Endometrial microvascular endothelial cells (primary cell): ENCODE measurements around the gene UTP4. TPM values are rescaled to one million over a fixed set of nuclear protein-coding genes. Genes with fewer than 3 reads are reported as not detected.

Source experiments
- in situ Hi-C: cut with HindIII; loops from 2 replicates; pipeline ENCODE4 v1.10.0; 2017; ENCODE audit warnings: low sequenced_read_pairs, low pct_unique_long_range_greater_than_20kb; ENCODE audit errors: inconsistent ontology term
- total RNA-seq: library from RNA; depleted of rRNA; stranded (reverse); fragments of >200 nt; gene quantifications from one replicate; pipeline ENCODE4 v1.2.3, GENCODE V29; 2015; ENCODE audit errors: inconsistent ontology term

Gene UTP4
- total RNA-seq, 1 donor from 2014 or later, result 42.6 TPM

DNA sequence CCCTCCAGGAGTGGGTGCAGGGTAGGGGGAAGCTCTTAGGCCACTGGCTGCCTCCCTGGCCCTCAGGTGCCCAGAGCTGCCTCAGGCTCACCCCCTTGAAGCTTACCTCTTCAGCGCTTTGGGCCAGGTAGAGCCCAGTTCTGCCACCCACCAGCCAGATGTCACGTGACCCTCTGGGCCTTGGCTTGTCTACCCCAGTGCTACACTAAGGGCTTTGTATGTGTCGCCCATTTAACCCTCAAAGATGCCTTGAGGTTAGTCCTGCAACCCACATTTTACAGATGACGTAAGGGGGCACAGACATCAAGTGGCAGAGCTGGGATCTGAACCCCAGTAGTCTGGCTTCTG lies 23.6 kb upstream of the UTP4 start:
- in situ Hi-C loops, result loop anchor here (25.0 kb wide), 1 partner anchor 197 kb away; no protein-coding TSS in a partner anchor

DNA sequence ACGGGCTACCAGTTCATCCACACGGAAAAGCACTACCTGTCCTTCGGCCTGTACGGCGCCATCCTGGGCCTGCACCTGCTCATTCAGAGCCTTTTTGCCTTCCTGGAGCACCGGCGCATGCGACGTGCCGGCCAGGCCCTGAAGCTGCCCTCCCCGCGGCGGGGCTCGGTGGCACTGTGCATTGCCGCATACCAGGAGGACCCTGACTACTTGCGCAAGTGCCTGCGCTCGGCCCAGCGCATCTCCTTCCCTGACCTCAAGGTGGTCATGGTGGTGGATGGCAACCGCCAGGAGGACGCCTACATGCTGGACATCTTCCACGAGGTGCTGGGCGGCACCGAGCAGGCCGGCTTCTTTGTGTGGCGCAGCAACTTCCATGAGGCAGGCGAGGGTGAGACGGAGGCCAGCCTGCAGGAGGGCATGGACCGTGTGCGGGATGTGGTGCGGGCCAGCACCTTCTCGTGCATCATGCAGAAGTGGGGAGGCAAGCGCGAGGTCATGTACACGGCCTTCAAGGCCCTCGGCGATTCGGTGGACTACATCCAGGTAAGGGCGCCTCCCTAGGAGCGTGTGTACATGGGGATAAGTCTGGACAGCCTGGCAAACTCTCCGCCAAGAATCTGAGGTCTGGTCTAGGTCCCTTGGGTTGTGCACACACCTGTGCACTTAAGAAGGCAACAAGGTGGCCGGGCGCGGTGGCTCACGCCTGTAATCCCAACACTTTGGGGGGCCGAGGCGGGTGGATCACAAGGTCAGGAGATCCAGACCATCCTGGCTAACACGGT lies 22.8 kb upstream of the UTP4 start:
- in situ Hi-C loops, result loop anchor here (25.0 kb wide), 1 partner anchor 197 kb away; no protein-coding TSS in a partner anchor

DNA sequence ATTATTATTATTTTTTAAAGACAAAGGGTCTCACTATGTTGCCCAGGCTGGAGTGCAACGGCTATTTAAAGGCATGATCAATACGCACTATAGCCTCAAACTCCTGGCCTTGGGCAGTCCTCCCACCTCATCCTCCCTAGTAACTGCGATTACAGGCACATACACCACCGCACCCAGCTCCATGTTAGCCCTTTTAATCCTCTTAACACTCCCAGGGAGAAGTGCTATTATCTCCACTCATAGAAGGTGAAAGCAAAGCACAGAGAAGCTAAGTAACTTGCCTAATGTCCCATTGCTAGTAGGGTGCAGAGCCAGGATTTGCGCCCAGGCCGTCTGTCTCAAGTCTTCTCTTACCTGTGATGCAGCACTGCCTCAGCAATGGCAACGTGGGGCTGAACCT lies 22.0 kb upstream of the UTP4 start:
- in situ Hi-C loops, result loop anchor here (25.0 kb wide), 1 partner anchor 198 kb away; no protein-coding TSS in a partner anchor

DNA sequence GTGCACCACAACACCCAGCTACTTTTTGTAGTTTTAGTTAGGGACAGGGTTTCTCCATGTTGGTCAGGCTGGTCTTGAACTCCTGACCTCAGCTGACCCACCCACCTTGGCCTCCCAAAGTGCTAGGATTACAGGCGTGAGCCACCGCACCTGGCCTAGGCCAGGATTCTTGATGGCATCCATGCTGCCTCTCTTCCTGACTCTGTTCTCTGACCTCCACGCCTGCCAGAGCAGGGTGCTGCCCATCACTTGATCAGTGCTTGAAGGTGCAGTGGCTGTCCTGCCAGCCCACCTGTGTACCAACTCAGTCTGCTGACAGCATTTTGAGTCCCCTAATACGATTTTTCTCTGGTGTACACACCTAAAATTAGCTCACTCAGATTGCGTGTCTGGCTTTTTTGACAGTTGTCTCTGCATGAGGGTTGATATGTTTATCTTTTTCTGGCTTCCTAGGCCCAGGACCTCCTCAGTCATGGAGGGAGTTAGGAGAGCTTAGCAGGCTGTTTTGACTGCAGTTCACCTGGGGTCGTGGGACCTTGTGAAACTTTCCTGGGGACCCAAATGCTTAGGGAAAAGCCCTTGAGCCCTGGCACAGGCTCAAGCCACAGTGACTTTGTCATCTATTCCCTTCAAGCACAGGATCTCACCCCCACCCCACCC lies 21.1 kb upstream of the UTP4 start:
- in situ Hi-C loops, result loop anchor here (25.0 kb wide), 1 partner anchor 199 kb away; no protein-coding TSS in a partner anchor

DNA sequence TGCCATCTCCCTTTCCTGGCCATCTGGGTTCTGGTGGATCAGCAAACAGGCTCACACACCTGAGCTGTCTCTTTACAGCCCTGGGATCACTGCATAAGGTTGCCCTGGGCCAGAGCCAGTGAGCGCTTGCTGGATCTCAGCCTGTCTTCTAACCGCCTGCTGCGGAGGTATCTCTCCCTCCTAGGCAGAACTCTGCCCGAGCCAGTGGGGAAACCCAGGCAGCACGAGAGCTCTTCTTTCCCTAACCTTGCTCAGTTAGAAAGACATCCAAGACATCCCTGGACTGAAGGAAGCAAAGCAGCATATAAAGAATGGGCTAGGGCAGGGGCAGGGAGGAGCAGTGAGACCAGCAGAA lies 20.6 kb upstream of the UTP4 start:
- in situ Hi-C loops, result loop anchor here (25.0 kb wide), 1 partner anchor 200 kb away; no protein-coding TSS in a partner anchor

DNA sequence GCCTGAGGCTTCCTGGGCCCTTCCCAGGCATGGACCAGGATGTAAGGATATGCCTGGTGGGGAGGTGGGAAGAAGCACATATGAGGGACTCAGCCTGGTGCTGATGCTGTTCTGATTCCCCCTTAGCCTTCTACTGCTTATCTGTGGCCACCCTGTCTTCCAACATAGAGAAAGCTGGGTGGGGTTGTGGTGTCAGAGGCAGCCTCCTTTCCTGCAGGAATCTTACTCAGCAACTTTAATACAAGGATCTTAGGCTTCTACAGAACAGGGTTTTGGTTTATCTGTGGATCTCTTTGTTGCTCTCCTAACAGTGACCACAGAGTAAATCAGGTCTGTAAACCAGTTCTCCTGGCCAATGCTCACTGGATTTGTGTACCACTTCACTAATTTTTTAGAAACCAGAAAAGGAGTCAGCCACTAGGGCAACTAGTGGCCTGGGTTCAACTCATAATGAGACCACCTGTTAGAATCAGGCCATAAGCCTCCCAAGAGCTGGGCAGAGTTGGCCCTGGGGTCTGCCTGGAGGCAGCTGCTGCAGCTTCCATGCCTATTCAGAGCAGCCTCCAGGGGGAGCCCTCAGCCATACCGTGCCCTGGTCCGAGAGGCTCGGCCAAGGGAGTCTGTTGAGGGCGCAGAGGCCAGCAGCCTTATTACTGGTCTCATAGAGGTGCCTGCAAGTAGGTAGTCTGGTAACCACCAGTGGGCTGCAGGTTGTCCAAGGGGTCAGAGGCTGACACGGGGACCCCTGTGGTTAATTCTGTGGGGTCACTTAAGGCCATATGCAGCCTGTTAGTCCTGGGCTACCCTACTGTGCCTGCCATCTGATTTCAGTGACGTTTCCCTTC lies 19.9 kb upstream of the UTP4 start:
- in situ Hi-C loops, result loop anchor here (25.0 kb wide), 1 partner anchor 200 kb away; no protein-coding TSS in a partner anchor

DNA sequence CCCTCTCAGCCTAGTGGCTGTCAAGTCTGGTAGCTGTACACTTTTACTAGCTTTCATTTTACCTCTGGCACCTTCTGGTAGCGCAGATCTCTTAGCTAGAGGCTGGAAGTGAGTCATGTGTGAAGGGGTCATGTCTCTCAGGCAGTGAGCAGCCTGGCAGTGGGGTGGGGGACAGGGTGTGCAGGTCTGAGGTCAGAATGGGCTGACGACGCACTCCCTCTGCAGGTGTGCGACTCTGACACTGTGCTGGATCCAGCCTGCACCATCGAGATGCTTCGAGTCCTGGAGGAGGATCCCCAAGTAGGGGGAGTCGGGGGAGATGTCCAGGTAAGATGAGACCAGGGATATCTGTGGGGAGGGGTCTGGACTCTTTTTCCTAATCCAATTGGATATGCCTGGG lies 19.2 kb upstream of the UTP4 start:
- in situ Hi-C loops, result loop anchor here (25.0 kb wide), 1 partner anchor 201 kb away; no protein-coding TSS in a partner anchor

DNA sequence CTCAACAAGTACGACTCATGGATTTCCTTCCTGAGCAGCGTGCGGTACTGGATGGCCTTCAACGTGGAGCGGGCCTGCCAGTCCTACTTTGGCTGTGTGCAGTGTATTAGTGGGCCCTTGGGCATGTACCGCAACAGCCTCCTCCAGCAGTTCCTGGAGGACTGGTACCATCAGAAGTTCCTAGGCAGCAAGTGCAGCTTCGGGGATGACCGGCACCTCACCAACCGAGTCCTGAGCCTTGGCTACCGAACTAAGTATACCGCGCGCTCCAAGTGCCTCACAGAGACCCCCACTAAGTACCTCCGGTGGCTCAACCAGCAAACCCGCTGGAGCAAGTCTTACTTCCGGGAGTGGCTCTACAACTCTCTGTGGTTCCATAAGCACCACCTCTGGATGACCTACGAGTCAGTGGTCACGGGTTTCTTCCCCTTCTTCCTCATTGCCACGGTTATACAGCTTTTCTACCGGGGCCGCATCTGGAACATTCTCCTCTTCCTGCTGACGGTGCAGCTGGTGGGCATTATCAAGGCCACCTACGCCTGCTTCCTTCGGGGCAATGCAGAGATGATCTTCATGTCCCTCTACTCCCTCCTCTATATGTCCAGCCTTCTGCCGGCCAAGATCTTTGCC lies 18.0 kb upstream of the UTP4 start:
- in situ Hi-C loops, result loop anchor here (25.0 kb wide), 1 partner anchor 202 kb away; no protein-coding TSS in a partner anchor

DNA sequence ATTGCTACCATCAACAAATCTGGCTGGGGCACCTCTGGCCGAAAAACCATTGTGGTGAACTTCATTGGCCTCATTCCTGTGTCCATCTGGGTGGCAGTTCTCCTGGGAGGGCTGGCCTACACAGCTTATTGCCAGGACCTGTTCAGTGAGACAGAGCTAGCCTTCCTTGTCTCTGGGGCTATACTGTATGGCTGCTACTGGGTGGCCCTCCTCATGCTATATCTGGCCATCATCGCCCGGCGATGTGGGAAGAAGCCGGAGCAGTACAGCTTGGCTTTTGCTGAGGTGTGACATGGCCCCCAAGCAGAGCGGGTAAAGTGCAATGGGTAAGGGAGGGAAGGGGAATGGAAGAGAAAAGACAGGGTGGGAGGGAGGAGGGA lies 17.5 kb upstream of the UTP4 start:
- in situ Hi-C loops, result loop anchor here (25.0 kb wide), 1 partner anchor 203 kb away; no protein-coding TSS in a partner anchor

DNA sequence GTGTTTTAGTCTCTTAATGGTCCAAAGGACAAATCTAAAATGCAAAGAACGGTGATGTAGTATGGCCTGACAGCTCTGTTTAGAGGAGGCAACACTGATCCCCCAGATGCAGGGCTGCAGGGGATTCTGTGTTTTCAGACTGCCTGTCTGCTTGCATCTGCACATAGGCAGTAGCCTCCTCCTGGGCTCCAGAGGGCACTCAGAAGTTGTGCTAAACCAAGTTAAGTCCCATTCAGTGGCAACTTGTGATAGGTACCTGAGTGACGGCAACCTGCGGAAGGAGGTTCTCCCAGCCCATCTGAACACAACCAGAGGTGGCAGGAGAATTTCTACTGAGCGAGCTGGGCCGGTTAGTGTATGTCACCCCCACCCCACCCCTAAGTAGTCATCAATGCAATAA lies 17.1 kb upstream of the UTP4 start:
- in situ Hi-C loops, result loop anchor here (25.0 kb wide), 1 partner anchor 203 kb away; no protein-coding TSS in a partner anchor

DNA sequence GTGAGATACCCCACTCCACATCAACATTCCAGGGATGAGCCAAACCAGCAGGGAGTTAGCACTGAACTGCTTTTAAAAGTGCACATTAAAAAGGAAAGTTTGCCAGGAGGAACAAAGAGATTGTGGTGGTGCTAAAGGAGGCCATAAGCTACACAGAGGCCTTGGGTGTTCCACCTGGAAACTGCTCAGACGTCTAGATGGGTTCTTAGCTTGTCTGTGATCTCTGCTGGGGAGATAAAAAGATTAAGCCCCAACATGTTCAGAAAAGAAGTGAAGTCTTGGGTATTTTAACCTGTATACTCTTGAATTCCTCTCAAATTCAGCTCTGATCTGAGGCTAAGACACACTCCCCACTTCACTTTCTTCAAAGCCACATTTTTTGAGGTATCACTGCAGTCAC lies 16.6 kb upstream of the UTP4 start:
- in situ Hi-C loops, result loop anchor here (25.0 kb wide), 1 partner anchor 204 kb away; no protein-coding TSS in a partner anchor

DNA sequence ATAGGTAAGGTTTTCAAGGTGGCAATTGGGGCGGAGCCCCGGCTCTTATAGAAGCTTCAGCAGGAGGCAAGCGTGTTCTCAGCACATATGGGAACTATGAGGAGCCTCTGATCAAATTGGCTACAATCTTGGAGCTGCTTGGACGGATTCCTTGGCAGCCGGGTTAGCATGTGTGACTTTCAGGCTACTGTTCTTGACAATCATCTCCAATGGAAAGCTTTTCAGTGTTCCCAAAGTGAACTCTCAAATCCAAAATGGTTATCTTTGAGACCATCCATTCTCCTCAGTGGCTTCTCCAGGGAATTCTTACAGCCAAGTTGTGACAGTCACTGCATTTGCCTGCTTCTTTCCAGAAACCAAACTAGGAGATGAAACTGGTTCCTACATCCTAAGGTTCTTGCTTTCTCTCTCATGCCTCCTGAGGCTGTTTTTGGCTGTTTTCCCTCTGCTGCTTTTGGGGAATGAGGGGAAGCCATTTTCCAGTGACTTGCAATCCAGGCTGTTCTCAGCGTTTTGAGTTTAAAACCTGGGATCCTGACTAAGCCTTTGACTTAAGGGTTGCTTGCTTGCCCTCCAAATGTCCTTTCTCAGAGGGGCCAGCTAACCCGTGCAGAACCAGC lies 16.1 kb upstream of the UTP4 start:
- in situ Hi-C loops, result loop anchor here (25.0 kb wide), 1 partner anchor 204 kb away; no protein-coding TSS in a partner anchor

DNA sequence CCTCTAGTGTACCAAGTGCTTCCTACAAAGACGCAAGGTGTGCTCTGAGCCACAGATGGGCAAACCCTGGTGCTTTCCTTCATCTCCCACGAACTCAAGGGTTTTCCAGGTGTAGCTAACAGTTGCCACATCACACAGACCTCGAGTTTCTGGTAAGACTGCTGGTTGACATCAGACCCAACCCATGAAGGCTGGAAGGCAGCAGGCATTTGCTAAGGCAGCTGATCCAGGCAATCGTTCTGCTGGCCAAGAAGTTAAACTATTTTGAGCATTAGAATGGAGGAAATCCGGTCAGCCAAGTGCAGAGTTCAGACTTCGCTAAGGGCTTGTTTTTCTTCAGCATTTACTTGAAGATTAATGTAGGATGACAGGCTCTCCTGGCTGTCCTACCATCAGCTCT lies 15.5 kb upstream of the UTP4 start:
- in situ Hi-C loops, result loop anchor here (25.0 kb wide), 1 partner anchor 205 kb away; no protein-coding TSS in a partner anchor

DNA sequence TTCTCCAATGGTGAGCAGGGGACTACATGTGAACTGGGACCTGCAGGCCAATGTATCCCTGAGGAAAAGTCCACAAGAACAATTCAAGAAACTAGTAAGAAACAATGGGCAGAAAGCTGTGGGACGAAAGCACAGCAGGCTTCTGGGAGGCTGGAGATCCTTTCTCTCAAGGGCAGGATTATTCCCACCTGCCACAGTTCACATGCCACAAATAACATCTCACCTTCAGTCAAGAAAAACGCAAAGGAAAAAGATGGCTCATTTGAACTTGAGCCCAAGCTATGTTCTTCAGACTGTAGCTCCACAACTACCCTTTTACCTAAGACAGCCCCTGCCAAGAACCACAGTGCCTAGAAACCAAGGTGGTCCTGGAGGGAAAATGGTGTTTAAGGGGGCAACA lies 14.0 kb upstream of the UTP4 start:
- in situ Hi-C loops, result loop anchor here (25.0 kb wide), 1 partner anchor 206 kb away; no protein-coding TSS in a partner anchor

DNA sequence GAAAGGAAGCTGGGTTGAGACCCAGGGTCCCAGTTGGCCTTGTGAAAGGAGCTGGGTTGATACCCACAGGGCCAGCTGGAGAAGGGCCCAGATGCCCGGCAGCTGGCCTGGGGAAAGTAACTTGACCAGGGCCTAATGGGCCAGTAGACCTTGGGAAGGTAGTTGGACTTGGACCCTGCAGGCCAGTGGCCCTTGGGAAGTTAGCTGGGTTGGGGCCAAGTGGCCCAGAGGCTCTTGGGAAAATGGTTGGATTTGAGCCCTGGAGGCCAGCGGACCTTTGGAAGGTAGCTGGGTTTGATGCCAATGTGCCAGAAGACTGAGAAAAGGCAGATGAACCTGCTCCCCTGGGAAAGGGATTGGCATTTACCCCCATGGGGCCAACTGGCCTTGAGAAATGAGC lies 13.5 kb upstream of the UTP4 start:
- in situ Hi-C loops, result loop anchor here (25.0 kb wide), 1 partner anchor 207 kb away; no protein-coding TSS in a partner anchor

DNA sequence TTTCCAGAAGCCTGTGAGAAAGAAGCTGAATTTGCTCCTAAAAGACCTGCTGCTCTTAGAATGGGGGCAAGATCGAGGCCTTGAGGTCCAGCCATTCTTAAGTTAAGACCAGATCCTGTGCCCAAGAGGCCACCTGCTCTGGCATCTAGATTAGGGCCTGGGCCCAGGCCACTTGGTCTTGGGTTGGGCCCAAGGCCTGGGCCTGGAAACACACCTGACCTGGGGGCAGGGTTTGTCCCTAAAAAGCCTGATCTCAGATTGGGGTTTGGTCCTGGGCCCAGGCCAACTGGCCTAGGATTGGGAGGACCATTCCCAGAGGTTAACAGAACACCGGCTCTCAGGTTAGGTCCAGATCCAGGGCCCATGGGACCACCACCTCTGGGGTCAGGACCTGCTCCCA lies 12.9 kb upstream of the UTP4 start:
- in situ Hi-C loops, result loop anchor here (25.0 kb wide), 1 partner anchor 207 kb away; no protein-coding TSS in a partner anchor

DNA sequence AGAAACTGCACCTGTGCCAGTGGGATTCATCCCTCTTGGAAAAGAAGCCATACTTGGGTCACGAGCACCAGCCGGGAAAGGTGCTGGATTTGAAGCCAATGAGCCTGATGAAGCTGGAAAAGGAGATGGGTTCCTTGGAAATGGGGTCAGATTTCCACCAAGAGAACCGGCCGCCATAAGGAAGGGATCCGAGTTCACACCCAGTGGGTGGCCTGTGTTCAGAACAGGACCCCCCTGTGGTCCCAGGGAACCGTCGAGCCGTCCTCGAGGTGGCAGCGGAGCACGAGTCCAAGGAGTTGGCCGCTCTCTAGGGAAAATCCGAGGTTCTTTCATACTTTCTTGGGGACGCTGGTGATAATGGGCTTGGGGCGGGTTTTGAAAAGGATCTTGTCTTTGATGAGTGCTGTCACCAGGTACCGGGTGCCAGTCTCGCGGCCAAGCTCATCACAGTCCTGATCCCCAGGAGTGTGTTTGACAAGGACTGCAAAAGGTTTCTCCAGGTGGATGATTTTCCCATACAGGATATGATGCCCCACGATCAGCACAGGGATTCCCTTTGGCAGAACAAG lies 12.3 kb upstream of the UTP4 start:
- in situ Hi-C loops, result loop anchor here (25.0 kb wide), 1 partner anchor 208 kb away; no protein-coding TSS in a partner anchor
